GM21723 (cell line): Measurements from ENCODE around the gene NPAS2.

Experiments used
- ATAC-seq: cut with Tn5 transposase; IDR thresholded peaks from one replicate; pipeline ENCODE4 v1.9.1; 2021; ENCODE audit warnings: mild to moderate bottlenecking, moderate library complexity; ENCODE audit not compliant: unreplicated experiment

NPAS2 gene

GRCh38 chr2:100983684-100984310 lies 163.9 kb downstream of the NPAS2 start:
- ATAC-seq: no peak

- no peak for ATAC-seq
These were observed 165.0 kb downstream of the NPAS2 start for GRCh38 chr2:100984892-100985307.

- ATAC-seq: no peak
These were observed 166.2 kb downstream of the NPAS2 start for GRCh38 chr2:100986157-100986556.

- no peak for ATAC-seq
These were observed 167.6 kb downstream of the NPAS2 start for GRCh38 chr2:100987536-100987935.

- no peak for ATAC-seq
These were observed 168.0 kb downstream of the NPAS2 start for GRCh38 chr2:100987974-100988373.

GRCh38 chr2:100988630-100989417 lies 168.9 kb downstream of the NPAS2 start:
- no peak for ATAC-seq

GRCh38 chr2:100989666-100990065 lies 169.7 kb downstream of the NPAS2 start:
- no peak for ATAC-seq

- ATAC-seq: no peak
These were observed 170.2 kb downstream of the NPAS2 start for GRCh38 chr2:100990166-100990565.

- no peak for ATAC-seq
These were observed 170.9 kb downstream of the NPAS2 start for GRCh38 chr2:100990650-100991403.

GRCh38 chr2:100991404-100991773 lies 171.4 kb downstream of the NPAS2 start:
- ATAC-seq: no peak

- ATAC-seq: no peak
These were observed 172.3 kb downstream of the NPAS2 start for GRCh38 chr2:100992262-100992661.

- ATAC-seq: no peak
These were observed 173.4 kb downstream of the NPAS2 start for GRCh38 chr2:100993294-100993693.

GRCh38 chr2:100995309-100996075 lies 175.6 kb downstream of the NPAS2 start:
- no peak for ATAC-seq

GRCh38 chr2:100997509-100998234 lies 177.7 kb downstream of the NPAS2 start:
- ATAC-seq: no peak

- ATAC-seq: no peak
These were observed 178.3 kb downstream of the NPAS2 start for GRCh38 chr2:100998235-100998573.

- ATAC-seq: no peak
These were observed 180.1 kb downstream of the NPAS2 start for GRCh38 chr2:100999995-101000394.

- peak; percentile 94 for ATAC-seq
These were observed 182.0 kb downstream of the NPAS2 start, which contains the start of gene RPL31 for GRCh38 chr2:101001691-101002561. Gene RPL31 (plus strand): TSS chr2:101002289. CDS start chr2:101002702, 413 bp downstream.

- ATAC-seq: no peak
These were observed 182.8 kb downstream of the NPAS2 start for GRCh38 chr2:101002562-101003277.

GRCh38 chr2:101003278-101003775 lies 183.4 kb downstream of the NPAS2 start:
- ATAC-seq: no peak
